SK-N-SH (cell line): ENCODE results near the gene CHPF2. TPM values are rescaled to one million over a fixed set of nuclear protein-coding genes. Genes with fewer than 3 reads are reported as not detected.

Experiments
- CTCF ChIA-PET: fragments of 300-600, 350-600 bp; formaldehyde crosslinking; extraction: SDS; loops from one replicate; lab custom pipeline; 2021; lab: Yijun Ruan, JAX
- POLR2A ChIA-PET: fragments of 350-600 bp; sonication (Branson Sonifier 250); formaldehyde crosslinking; extraction: SDS; loops from one replicate; lab custom pipeline; 2020; ENCODE audit warnings: antibody characterized with exemption, inconsistent platforms; lab: Yijun Ruan, JAX
- DNase-seq: peaks from one replicate; pipeline ENCODE4 v3.0.0; 2012
- H2AFZ ChIP-seq: fragments of 200-600 bp; sonication (generic); 2 replicates; pipeline ENCODE4 v1.8.1; 2016; ENCODE audit warnings: antibody characterized with exemption, mild to moderate bottlenecking, low read depth
- H3F3A ChIP-seq: fragments of 200-600 bp; sonication (generic); replicated peaks from 2 replicates; pipeline ENCODE3; 2016; ENCODE audit warnings: antibody characterized with exemption, mild to moderate bottlenecking; ENCODE audit not compliant: insufficient read depth
- H3K27ac ChIP-seq, 2 experiments: fragments of 200-500 bp in 1 of 2; fragments of 200-600 bp in 1 of 2; sonication (Bioruptor generic) in 1 of 2; sonication (generic), shearing (Covaris generic) in 1 of 2; 2 replicates each; pipeline versions ENCODE4 v1.5.1 to v1.6.1; 2014 to 2016; ENCODE audit warnings: low read depth in 2 of 2, inconsistent platforms in 1 of 2, low read length in 1 of 2, mild to moderate bottlenecking in 1 of 2, mixed read lengths in 1 of 2
- H3K27me3 ChIP-seq: fragments of 200-600 bp; sonication (generic), shearing (Covaris generic); 2 replicates; pipeline ENCODE4 v1.6.1; 2016; ENCODE audit warnings: mixed run types; ENCODE audit not compliant: insufficient read depth
- H3K36me3 ChIP-seq, 2 experiments: fragments of 200-500 bp in 1 of 2; fragments of 200-600 bp in 1 of 2; sonication (Bioruptor generic) in 1 of 2; sonication (generic) in 1 of 2; replicated peaks in 1 of 2; 2 replicates each; pipeline versions ENCODE3 to v1.5.1; 2014 to 2016; ENCODE audit warnings: low read length in 1 of 2, mild to moderate bottlenecking in 1 of 2; ENCODE audit not compliant: insufficient read depth in 2 of 2, control insufficient read depth in 1 of 2
- H3K4me1 ChIP-seq, 2 experiments: fragments of 200-500 bp in 1 of 2; fragments of 200-600 bp in 1 of 2; sonication (Bioruptor generic) in 1 of 2; sonication (generic), shearing (Covaris generic) in 1 of 2; 2 replicates each; pipeline versions ENCODE4 v1.5.1 to v1.6.1; 2014 to 2016; ENCODE audit warnings: low read depth in 1 of 2, low read length in 1 of 2, mixed run types in 1 of 2; ENCODE audit not compliant: insufficient read depth in 2 of 2, control insufficient read depth in 1 of 2
- H3K4me2 ChIP-seq: fragments of 200-600 bp; sonication (generic), shearing (Covaris generic); 2 replicates; pipeline ENCODE4 v1.6.1; 2017; ENCODE audit warnings: mixed run types
- H3K4me3 ChIP-seq, 2 experiments: fragments of 200-500 bp in 1 of 2; fragments of 200-600 bp in 1 of 2; sonication (Bioruptor generic) in 1 of 2; sonication (generic), shearing (Covaris generic) in 1 of 2; 2 replicates each; pipeline versions ENCODE4 v1.5.1 to v1.8.1; 2014 to 2016; ENCODE audit warnings: low read depth in 2 of 2, inconsistent platforms in 1 of 2, low read length in 1 of 2, mild to moderate bottlenecking in 1 of 2, mixed read lengths in 1 of 2, moderate library complexity in 1 of 2
- H3K79me2 ChIP-seq: fragments of 200-600 bp; sonication (generic); 2 replicates; pipeline ENCODE4 v1.8.1; 2017; ENCODE audit warnings: mild to moderate bottlenecking; ENCODE audit not compliant: insufficient read depth
- H3K9ac ChIP-seq: fragments of 200-600 bp; sonication (generic); 2 replicates; pipeline ENCODE4 v1.6.1; 2017; ENCODE audit warnings: mixed run types
- H3K9me2 ChIP-seq: fragments of 200-600 bp; sonication (generic); 2 replicates; pipeline ENCODE4 v1.6.1; 2017; ENCODE audit warnings: mixed run types
- H3K9me3 ChIP-seq: fragments of 200-600 bp; sonication (generic); 2 replicates; pipeline ENCODE4 v1.6.1; 2017; ENCODE audit warnings: mixed run types, mild to moderate bottlenecking, moderate library complexity
- H4K20me1 ChIP-seq: fragments of 200-600 bp; sonication (generic); 2 replicates; pipeline ENCODE4 v1.6.1; 2017; ENCODE audit warnings: mild to moderate bottlenecking, mixed run types; ENCODE audit not compliant: insufficient read depth
- CHD2 ChIP-seq: fragments of 150-350 bp; IDR thresholded peaks from 2 replicates; pipeline ENCODE4 v1.6.1; 2018; ENCODE audit warnings: low read length; ENCODE audit not compliant: partially characterized antibody
- ELF1 ChIP-seq: IDR thresholded peaks from 2 replicates; pipeline ENCODE4 v1.4.0; 2012
- EP300 ChIP-seq, 2 experiments: IDR thresholded peaks; 2 replicates each; pipeline versions ENCODE4 v1.4.0 to v1.6.1; 2012; ENCODE audit warnings: borderline replicate concordance in 1 of 2, low read depth in 1 of 2, low read length in 1 of 2
- FOSL2 ChIP-seq: IDR thresholded peaks from 2 replicates; pipeline ENCODE4 v1.4.0; 2012; ENCODE audit warnings: low read depth, mild to moderate bottlenecking, moderate library complexity, borderline replicate concordance
- GABPA ChIP-seq: IDR thresholded peaks from 2 replicates; pipeline ENCODE4 v1.4.0; 2012; ENCODE audit warnings: low read depth, mild to moderate bottlenecking
- IRF3 ChIP-seq: fragments of 150-350 bp; IDR thresholded peaks from 2 replicates; pipeline ENCODE4 v1.6.1; 2016; ENCODE audit warnings: mild to moderate bottlenecking, low read depth, low read length
- JUND ChIP-seq: IDR thresholded peaks from 2 replicates; pipeline ENCODE4 v1.4.0; 2012
- MAX ChIP-seq: IDR thresholded peaks from 2 replicates; pipeline ENCODE4 v1.4.0; 2012; ENCODE audit warnings: low read depth
- NFIC ChIP-seq: IDR thresholded peaks from 2 replicates; pipeline ENCODE4 v1.4.0; 2012; ENCODE audit warnings: borderline replicate concordance
- PBX3 ChIP-seq: IDR thresholded peaks from 2 replicates; pipeline ENCODE4; 2012
- RCOR1 ChIP-seq: fragments of 150-350 bp; IDR thresholded peaks from 2 replicates; pipeline ENCODE4 v1.6.1; 2017; ENCODE audit warnings: antibody characterized with exemption, low read length
- RFX5 ChIP-seq: IDR thresholded peaks from 2 replicates; pipeline ENCODE4 v1.6.1; 2012; ENCODE audit warnings: mild to moderate bottlenecking, improper control_type of control experiment, low read length
- RXRA ChIP-seq: IDR thresholded peaks from 2 replicates; pipeline ENCODE4 v1.4.0; 2012; ENCODE audit warnings: low read depth, mild to moderate bottlenecking, borderline replicate concordance
- SIN3A ChIP-seq: IDR thresholded peaks from 2 replicates; pipeline ENCODE4 v1.6.1; 2012; ENCODE audit warnings: low read depth, mild to moderate bottlenecking, low read length, moderate library complexity, borderline replicate concordance
- TAF1 ChIP-seq: IDR thresholded peaks from 2 replicates; pipeline ENCODE4 v1.6.1; 2012; ENCODE audit warnings: low read depth, mild to moderate bottlenecking, low read length, moderate library complexity, borderline replicate concordance
- USF2 ChIP-seq: fragments of 150-350 bp; IDR thresholded peaks from 2 replicates; pipeline ENCODE4 v1.6.1; 2017; ENCODE audit warnings: antibody characterized with exemption, low read length, low read depth, borderline replicate concordance
- ZBTB33 ChIP-seq: IDR thresholded peaks from 2 replicates; pipeline ENCODE4 v1.4.0; 2012; ENCODE audit warnings: low read depth, borderline replicate concordance
- WGBS: methylation state at CpG from one replicate; pipeline ENCODE4 v1.1.6; 2017; ENCODE audit warnings: low lambda C conversion rate; 5-methylcytosine and 5-hydroxymethylcytosine counted together
- polyA plus RNA-seq, 3 experiments: library from polyadenylated mRNA; depleted of rRNA; stranded (reverse); fragments of >200 nt; gene quantifications; 2 replicates each; pipeline ENCODE4 v1.2.3, GENCODE V29; 2012

The CHPF2 gene
- polyA plus RNA-seq, 1 of the 3 experiments (the other 2 are of a cell fraction): 68.6 TPM

GRCh38 chr7:151225948-151226510 lies 6.3 kb upstream of the CHPF2 start (continued):
- TF ChIP-seq ELF1 (no peak), PBX3 (no peak), USF2 (no peak), MAX (no peak), IRF3 (no peak), EP300 (IDR thresholded peaks at IDR 0.05; ENCODE audit: borderline replicate concordance in 1 of 2, low read depth in 1 of 2, low read length in 1 of 2) (no peak)

GRCh38 chr7:151226560-151226874 lies 5.8 kb upstream of the CHPF2 start:
- CTCF ChIA-PET: interaction anchor here (0.7 to 4.9 kb wide), 11 partner anchors 14 to 208 kb away, joined by 3 to 46 read pairs (median 3); no protein-coding TSS in a partner anchor
- peak overlapping the region; percentile 78 for H3K9ac ChIP-seq

More at GRCh38 chr7:151226560-151226874, 5.8 kb upstream of the CHPF2 start:
- Histone ChIP-seq H3K79me2 (peaks cover 26% of the 10 kb centered on the region), H2AFZ (peak overlapping the region; percentile 81; the same call in 1 of the 2 replicates), H3F3A (peaks cover 9% of the 10 kb centered on the region), H3K9me2 (no peaks in the 10 kb centered on the region)
- no peak for TF ChIP-seq FOSL2
- TF ChIP-seq RXRA: no peak
- no peak for TF ChIP-seq JUND
- no peak for TF ChIP-seq RCOR1
- TF ChIP-seq CHD2: no peak
- no peak for TF ChIP-seq NFIC
- no peak for TF ChIP-seq EP300 (IDR thresholded peaks at IDR 0.05; ENCODE audit: borderline replicate concordance in 1 of 2, low read depth in 1 of 2, low read length in 1 of 2)
- no peak for TF ChIP-seq ELF1
- TF ChIP-seq TAF1: no peak
- no peak for TF ChIP-seq SIN3A
- TF ChIP-seq ZBTB33: no peak
- TF ChIP-seq GABPA: no peak
- no peak for TF ChIP-seq RFX5
- TF ChIP-seq, all 33 proteins: peak for 0
- no peak for DNase-seq
- Histone ChIP-seq H3K4me1 (peaks cover 10 to 22% of the 10 kb centered on the region in 2 experiments), H3K27ac (peak overlapping the region; percentile 71 to 80; a peak in 2 of 4 replicates), H4K20me1 (no peaks in the 10 kb centered on the region), H3K4me3 (peak overlapping the region; percentile 80 to 97), H3K36me3 (peaks cover 38 to 44% of the 10 kb centered on the region in 2 experiments), H3K9me3 (no peaks in the 10 kb centered on the region), H3K4me2 (peak overlapping the region; percentile 90), H3K27me3 (no peaks in the 10 kb centered on the region)
- under 1% methylated on average over 15 of the region's 15 CpGs for WGBS
- POLR2A ChIA-PET: interaction anchor here (0.7 to 2.0 kb wide), 10 partner anchors 10 to 858 kb away, joined by 3 to 20 read pairs (median 3); partner anchors contain the start of genes AGAP3 and REPIN1
